Skeletal muscle satellite cell (primary cell): ENCODE measurements around the gene EPHA2. TPM values are rescaled to one million over a fixed set of nuclear protein-coding genes. Genes with fewer than 3 reads are reported as not detected.
"Not testable (repeated sequence)": the region's sequence is repeated elsewhere in the genome, so short reads cannot be mapped to it uniquely, and the experiment has no call there.

Experiments used
- H3K27me3 ChIP-seq: 2 replicates; pipeline ENCODE4 v1.7.0; 2013; ENCODE audit warnings: low read length; ENCODE audit not compliant: control insufficient read depth, insufficient read depth
- H3K36me3 ChIP-seq: 2 replicates; pipeline ENCODE4 v1.7.0; 2013; ENCODE audit warnings: mild to moderate bottlenecking, control low read depth, low read length; ENCODE audit not compliant: insufficient read depth
- H3K4me1 ChIP-seq: 2 replicates; pipeline ENCODE4 v1.7.0; 2013; ENCODE audit warnings: low read length; ENCODE audit not compliant: control insufficient read depth, insufficient read depth
- H3K4me2 ChIP-seq: 2 replicates; pipeline ENCODE4 v1.7.0; 2013; ENCODE audit warnings: mild to moderate bottlenecking, low read length
- H3K4me3 ChIP-seq: 2 replicates; pipeline ENCODE4 v1.7.0; 2013; ENCODE audit warnings: low read length
- H3K9ac ChIP-seq: 2 replicates; pipeline ENCODE4 v1.7.0; 2013; ENCODE audit warnings: mild to moderate bottlenecking, low read depth, low read length, moderate library complexity
- H3K9me3 ChIP-seq: replicated peaks from 2 replicates; pipeline ENCODE4 v1.7.0; 2013; ENCODE audit warnings: mild to moderate bottlenecking, control low read depth, low read length
- total RNA-seq: library from RNA; depleted of rRNA; stranded (reverse); fragments of >200 nt; gene quantifications from 2 replicates; pipeline ENCODE4 v1.2.3, GENCODE V29; 2012; rRNA removed

EPHA2 gene
- total RNA-seq: 8.3 and 8.4 TPM in 2 replicates

- H3K4me1 ChIP-seq: peaks cover 58% of the 10 kb centered on the region
- H3K9me3 ChIP-seq: no peaks in the 10 kb centered on the region
- peak within 1 kb of the TSS; percentile 90 for H3K9ac ChIP-seq
- H3K36me3 ChIP-seq: peaks cover 6% of the 10 kb centered on the region
- no peaks in the 10 kb centered on the region for H3K27me3 ChIP-seq
- peak within 1 kb of the TSS; percentile 83 for H3K4me2 ChIP-seq
- peak within 1 kb of the TSS; percentile 93 for H3K4me3 ChIP-seq
Measured at GRCh38 chr1:16155537-16156410, at the start of gene EPHA2. Gene EPHA2, minus strand, starts transcription at chr1:16156069. Its CDS starts 137 bp downstream, at chr1:16155932.

GRCh38 chr1:16205334-16205671 is 49.4 kb upstream of the EPHA2 start:
- H3K9me3 ChIP-seq: no peaks in the 10 kb centered on the region
- H3K4me3 ChIP-seq: no peak overlapping the region
- H3K9ac ChIP-seq: no peak overlapping the region
- no peaks in the 10 kb centered on the region for H3K27me3 ChIP-seq
- no peaks in the 10 kb centered on the region for H3K36me3 ChIP-seq
- H3K4me1 ChIP-seq: peaks cover 13% of the 10 kb centered on the region
- no peak overlapping the region for H3K4me2 ChIP-seq

- Histone ChIP-seq H3K9ac (no peak overlapping the region), H3K9me3 (no peaks in the 10 kb centered on the region), H3K4me3 (no peak overlapping the region), H3K4me1 (peaks cover 13% of the 10 kb centered on the region), H3K4me2 (no peak overlapping the region), H3K27me3 (no peaks in the 10 kb centered on the region), H3K36me3 (no peaks in the 10 kb centered on the region)
Measured at GRCh38 chr1:16204634-16205333, 48.9 kb upstream of the EPHA2 start.

DNA sequence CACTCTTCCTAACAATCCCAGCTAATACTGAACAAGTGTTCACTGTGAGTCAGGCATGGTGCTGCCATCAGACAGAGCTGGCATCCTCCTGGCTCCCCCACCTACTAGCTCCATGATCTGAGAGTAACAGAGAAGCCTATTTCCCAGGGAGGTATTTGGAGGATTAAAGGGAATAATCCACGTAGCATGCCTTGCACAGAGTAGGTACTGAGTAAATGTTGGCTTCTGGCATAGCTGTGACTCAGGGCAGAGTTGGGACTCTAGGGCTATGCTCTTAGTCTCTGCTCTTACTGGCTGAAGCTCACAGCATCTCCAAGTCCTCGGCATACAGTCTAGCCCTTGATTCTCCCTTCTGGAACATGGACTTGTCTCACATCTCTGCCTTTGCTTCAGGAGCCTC is 48.3 kb upstream of the EPHA2 start:
- Histone ChIP-seq H3K27me3 (no peaks in the 10 kb centered on the region), H3K36me3 (no peaks in the 10 kb centered on the region), H3K9ac (no peak overlapping the region), H3K4me1 (peaks cover 13% of the 10 kb centered on the region), H3K4me3 (no peak overlapping the region), H3K9me3 (no peaks in the 10 kb centered on the region), H3K4me2 (no peak overlapping the region)

DNA sequence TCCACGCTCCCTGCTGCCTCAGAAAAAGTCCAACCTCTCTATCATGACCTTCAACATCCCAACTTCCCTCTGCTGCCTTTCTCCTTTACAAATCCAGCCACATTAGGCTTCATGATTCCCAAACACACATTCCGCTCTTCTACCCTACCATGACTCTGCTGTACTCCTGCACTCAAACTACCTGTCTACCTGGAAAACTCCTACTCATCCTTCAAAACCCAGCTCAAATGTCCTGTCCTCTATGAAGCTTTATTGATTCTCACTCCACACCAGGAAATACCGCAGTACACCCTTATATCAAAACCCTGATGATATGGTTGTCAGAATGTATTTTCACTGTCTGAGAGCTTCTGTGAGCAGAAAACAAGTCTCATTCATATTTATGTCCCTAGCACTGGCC is 47.7 kb upstream of the EPHA2 start:
- no peaks in the 10 kb centered on the region for H3K27me3 ChIP-seq
- H3K4me1 ChIP-seq: peaks cover 13% of the 10 kb centered on the region
- H3K9ac ChIP-seq: no peak overlapping the region
- H3K4me2 ChIP-seq: no peak overlapping the region
- H3K9me3 ChIP-seq: no peaks in the 10 kb centered on the region
- H3K36me3 ChIP-seq: no peaks in the 10 kb centered on the region
- H3K4me3 ChIP-seq: no peak overlapping the region

- no peak overlapping the region for H3K4me3 ChIP-seq
- H3K9ac ChIP-seq: no peak overlapping the region
Measured at GRCh38 chr1:16202281-16203210, 46.7 kb upstream of the EPHA2 start.

DNA sequence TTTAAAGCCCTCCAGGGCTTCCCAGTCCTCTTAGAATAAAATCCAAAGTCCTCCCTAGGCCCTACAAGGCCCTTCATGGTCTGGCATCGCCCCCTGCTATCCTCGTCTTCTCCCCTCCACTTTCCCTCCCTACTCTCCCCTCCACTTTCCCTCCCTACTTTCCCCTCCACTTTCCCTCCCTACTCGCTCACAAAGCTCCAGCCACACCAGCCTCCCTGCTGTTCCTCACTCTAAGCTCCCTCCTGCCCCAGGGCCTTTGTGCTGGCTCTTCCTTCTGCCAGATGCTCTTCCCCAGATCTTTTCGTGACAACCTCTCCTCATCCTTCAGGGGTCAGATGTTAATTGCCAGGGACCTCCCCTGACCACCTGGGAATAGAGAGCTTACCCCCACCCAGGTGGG is 43.8 kb upstream of the EPHA2 start:
- Histone ChIP-seq H3K4me2 (no peak overlapping the region), H3K9ac (no peak overlapping the region), H3K9me3 (no peaks in the 10 kb centered on the region), H3K27me3 (no peaks in the 10 kb centered on the region), H3K4me3 (no peak overlapping the region), H3K4me1 (no peaks in the 10 kb centered on the region), H3K36me3 (no peaks in the 10 kb centered on the region)

More at GRCh38 chr1:16202281-16203210, 46.7 kb upstream of the EPHA2 start:
- no peaks in the 10 kb centered on the region for H3K27me3 ChIP-seq
- no peaks in the 10 kb centered on the region for H3K36me3 ChIP-seq
- H3K4me2 ChIP-seq: no peak overlapping the region
- peaks cover 12% of the 10 kb centered on the region for H3K4me1 ChIP-seq
- H3K9me3 ChIP-seq: no peaks in the 10 kb centered on the region

DNA sequence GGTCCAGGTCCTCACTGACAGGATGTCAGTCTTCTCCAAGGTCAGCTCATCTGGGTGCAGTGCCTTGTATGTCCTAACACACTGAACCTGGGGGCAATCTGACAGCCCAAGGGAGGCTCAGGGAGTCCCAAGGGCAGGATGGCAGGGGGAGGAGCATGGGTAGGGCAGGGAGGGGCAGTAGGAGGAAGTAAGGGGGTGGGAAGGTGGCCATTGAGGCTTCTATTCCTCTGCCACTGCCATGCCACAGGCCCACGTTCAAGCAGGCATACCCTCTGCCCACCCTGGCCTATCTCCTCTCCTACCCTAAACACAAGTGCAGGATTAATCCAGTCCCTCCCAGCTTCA is 43.3 kb upstream of the EPHA2 start:
- no peak overlapping the region for H3K9ac ChIP-seq
- no peaks in the 10 kb centered on the region for H3K9me3 ChIP-seq
- H3K4me3 ChIP-seq: no peak overlapping the region
- no peaks in the 10 kb centered on the region for H3K4me1 ChIP-seq
- no peak overlapping the region for H3K4me2 ChIP-seq
- H3K27me3 ChIP-seq: no peaks in the 10 kb centered on the region
- no peaks in the 10 kb centered on the region for H3K36me3 ChIP-seq

- no peaks in the 10 kb centered on the region for H3K27me3 ChIP-seq
- no peaks in the 10 kb centered on the region for H3K36me3 ChIP-seq
- H3K4me2 ChIP-seq: no peak overlapping the region
- no peaks in the 10 kb centered on the region for H3K9me3 ChIP-seq
- no peaks in the 10 kb centered on the region for H3K4me1 ChIP-seq
- no peak overlapping the region for H3K4me3 ChIP-seq
- no peak overlapping the region for H3K9ac ChIP-seq
Measured at GRCh38 chr1:16198444-16199156, 42.7 kb upstream of the EPHA2 start.

GRCh38 chr1:16196874-16197273 is 41.0 kb upstream of the EPHA2 start:
- Histone ChIP-seq H3K27me3 (no peaks in the 10 kb centered on the region), H3K4me2 (no peak overlapping the region), H3K9me3 (no peaks in the 10 kb centered on the region), H3K4me1 (no peaks in the 10 kb centered on the region), H3K9ac (no peak overlapping the region), H3K36me3 (no peaks in the 10 kb centered on the region), H3K4me3 (no peak overlapping the region)

GRCh38 chr1:16196139-16196538 is 40.3 kb upstream of the EPHA2 start:
- H3K36me3 ChIP-seq, H3K4me2 ChIP-seq, H3K27me3 ChIP-seq, H3K4me3 ChIP-seq, H3K4me1 ChIP-seq, H3K9me3 ChIP-seq, H3K9ac ChIP-seq: not testable (repeated sequence)
